HG03175 (cell line): ENCODE results near the gene ARMC10.
"Not testable (repeated sequence)": the region's sequence is repeated elsewhere in the genome, so short reads cannot be mapped to it uniquely, and the experiment has no call there.

ENCODE experiments used
- ATAC-seq: cut with Tn5 transposase; IDR thresholded peaks from one replicate; pipeline ENCODE4 v1.9.1; 2021; ENCODE audit warnings: mild to moderate bottlenecking, moderate library complexity; ENCODE audit not compliant: unreplicated experiment

The ARMC10 gene

GRCh38 chr7:103074519-103075336 lies at the start of gene ARMC10, which contains the start of gene FBXL13:
Gene ARMC10 (plus strand): TSS chr7:103075140. CDS start chr7:103075273, 133 bp downstream.
Gene FBXL13 (minus strand): TSS chr7:103074796.
- ATAC-seq = peak; percentile 91

GRCh38 chr7:103025341-103025740 lies 49.6 kb upstream of the ARMC10 start:
- no peak for ATAC-seq

- no peak for ATAC-seq
Measured at GRCh38 chr7:103031024-103031423, 43.9 kb upstream of the ARMC10 start.

- ATAC-seq = no peak
Measured at GRCh38 chr7:103031781-103032180, 43.2 kb upstream of the ARMC10 start.

DNA sequence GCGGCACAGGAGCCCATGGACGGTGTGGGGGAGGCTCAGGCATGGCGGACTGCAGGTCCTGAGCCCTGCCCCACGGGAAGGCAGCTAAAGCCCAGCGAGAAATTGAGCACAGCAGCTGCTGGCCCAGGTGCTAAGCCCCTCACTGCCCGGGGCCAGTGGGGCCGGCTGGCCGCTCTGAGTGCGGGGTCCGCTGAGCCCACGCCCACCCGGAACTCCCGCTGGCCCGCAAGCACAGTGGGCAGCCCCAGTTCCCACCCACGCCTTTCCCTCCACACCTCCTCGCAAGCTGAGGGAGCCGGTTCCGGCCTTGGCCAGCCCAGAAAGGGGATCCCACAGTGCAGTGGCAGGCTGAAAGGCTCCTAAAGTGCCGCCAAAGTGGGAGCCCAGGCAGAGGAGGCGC lies 40.6 kb upstream of the ARMC10 start:
- ATAC-seq = not testable (repeated sequence)

DNA sequence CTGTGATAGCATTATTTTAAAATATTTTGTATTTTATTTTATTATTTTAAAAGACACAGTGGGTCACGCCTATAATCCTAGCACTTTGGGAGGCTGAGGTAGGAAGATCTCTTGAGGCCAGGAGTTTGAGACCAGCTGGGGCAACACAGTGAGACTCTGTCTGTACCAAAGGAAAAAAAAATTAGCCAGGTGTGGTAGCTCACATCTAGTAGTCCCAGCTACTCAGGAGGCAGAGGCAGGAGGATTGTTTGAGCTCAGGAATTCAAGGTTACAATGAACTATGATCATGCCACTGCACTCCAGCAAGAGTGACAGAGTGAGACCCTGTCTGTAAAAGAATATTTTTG lies 37.5 kb upstream of the ARMC10 start:
- no peak for ATAC-seq

DNA sequence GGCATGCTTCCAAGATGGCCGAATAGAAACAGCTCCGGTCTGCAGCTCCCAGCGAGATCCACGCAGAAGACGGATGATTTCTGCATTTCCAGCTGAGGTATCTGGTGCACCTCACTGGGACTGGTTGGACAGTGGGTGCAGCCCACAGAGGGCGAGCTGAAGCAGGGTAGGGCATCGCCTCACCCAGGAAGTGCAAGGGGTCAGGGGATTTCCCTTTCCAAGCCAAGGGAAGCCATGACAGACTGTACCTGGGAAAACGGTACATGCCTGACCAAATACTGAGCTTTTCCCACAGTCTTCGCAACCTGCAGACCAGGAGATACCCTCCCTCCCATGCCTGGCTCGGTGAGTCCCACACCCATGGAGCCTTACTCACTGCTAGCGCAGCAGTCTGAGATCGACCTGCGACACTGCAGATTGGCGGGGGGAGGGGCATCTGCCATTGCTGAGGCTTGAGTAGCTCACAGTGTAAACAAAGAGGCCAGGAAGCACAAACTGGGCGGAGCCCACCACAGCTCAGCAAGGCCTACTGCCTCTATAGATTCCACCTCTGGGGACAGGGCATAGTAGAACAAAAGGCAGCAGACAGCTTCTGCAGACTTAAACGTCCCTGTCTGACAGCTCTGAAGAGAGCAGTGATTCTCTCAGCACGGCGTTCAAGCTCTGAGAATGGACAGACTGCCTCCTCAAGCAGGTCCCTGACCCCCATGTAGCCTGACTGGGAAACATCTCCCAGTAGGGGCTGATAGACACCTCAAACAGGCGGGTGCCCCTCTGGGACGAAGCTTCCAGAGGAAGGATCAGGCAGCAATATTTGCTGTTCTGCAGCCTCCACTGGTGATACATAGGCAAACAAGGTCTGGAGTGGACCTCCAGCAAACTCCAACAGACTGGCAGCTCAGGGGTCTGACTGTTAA lies 36.9 kb upstream of the ARMC10 start:
- ATAC-seq = not testable (repeated sequence)

GRCh38 chr7:103041815-103042214 lies 33.1 kb upstream of the ARMC10 start:
- ATAC-seq = not testable (repeated sequence)

DNA sequence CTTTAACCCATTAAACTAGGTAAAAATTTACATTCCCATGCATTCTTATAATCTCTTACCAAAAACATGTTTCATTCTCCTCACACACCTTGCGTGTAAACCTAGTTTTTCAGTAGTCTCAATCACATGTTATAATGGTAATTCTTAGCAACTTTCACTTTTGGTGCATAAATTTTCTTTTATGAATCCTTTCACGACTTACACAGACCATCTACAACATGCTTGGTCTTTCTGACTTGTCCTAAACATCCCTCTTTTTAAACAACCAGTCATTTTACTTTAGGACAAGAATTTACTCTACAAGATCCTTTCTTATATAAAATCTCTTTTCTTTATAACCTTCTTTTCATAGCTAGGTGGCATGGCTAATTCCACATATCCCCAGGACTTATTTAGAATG lies 26.1 kb upstream of the ARMC10 start:
- no peak for ATAC-seq

DNA sequence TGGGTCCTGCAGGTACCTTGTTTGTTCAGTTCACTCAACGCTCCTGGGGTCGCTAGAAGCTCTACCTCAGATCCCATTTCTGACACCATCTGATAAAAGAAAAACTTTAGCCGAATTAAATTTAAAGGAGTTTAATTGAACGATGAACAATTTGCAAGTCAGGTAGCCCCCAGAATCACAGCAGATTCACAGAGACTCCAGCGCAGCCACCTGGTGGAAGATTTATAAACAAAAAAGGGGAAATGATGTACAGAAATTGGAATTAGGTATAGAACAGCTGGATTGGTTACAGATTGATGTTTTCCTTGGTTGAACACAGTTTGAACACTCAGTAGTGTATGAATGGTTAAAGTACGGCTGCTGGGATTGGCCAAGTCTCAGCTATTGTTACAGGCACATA lies 23.4 kb upstream of the ARMC10 start:
- ATAC-seq = no peak

GRCh38 chr7:103056006-103056405 lies 18.9 kb upstream of the ARMC10 start:
- ATAC-seq = not testable (repeated sequence)

GRCh38 chr7:103058122-103058521 lies 16.8 kb upstream of the ARMC10 start:
- no peak for ATAC-seq

DNA sequence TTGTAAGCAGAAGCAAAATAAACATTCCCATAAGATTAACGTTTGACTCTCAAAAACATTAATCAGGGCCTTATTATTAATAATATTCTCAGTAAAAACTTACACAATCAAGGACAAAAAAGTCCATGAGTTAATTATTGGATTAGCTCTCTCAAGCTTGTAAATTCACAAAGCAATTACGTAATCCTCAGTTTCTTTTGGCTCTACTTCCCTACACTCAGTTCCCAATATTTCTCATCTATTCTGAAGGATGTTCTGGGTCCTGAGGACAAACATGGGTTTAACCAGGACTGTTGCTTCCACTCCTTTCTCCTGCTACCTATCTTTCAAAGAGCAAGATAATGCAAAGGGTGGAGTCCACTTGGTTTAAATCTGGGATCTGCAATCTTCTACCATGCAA lies 15.5 kb upstream of the ARMC10 start:
- ATAC-seq = no peak

DNA sequence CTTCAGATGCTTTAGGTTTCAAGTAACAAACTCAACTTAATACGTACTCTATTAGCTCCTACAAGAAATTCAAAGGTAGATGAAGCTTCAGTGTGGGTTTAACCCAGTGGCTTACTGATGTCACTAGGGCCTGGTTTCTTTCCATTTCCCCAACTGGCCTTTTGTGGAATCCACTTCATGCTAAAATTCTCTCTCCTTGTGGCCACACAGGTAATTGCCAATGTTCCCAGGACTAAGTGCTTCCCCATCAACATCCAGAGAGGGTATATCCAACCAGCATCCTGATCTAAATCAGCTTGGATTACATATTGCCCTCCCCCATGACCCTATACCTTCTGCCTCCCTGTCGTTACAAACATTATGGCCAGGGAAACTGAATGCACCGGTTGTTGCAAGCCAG lies 11.0 kb upstream of the ARMC10 start:
- ATAC-seq = no peak

GRCh38 chr7:103065667-103066066 lies 9.3 kb upstream of the ARMC10 start:
- ATAC-seq = no peak

DNA sequence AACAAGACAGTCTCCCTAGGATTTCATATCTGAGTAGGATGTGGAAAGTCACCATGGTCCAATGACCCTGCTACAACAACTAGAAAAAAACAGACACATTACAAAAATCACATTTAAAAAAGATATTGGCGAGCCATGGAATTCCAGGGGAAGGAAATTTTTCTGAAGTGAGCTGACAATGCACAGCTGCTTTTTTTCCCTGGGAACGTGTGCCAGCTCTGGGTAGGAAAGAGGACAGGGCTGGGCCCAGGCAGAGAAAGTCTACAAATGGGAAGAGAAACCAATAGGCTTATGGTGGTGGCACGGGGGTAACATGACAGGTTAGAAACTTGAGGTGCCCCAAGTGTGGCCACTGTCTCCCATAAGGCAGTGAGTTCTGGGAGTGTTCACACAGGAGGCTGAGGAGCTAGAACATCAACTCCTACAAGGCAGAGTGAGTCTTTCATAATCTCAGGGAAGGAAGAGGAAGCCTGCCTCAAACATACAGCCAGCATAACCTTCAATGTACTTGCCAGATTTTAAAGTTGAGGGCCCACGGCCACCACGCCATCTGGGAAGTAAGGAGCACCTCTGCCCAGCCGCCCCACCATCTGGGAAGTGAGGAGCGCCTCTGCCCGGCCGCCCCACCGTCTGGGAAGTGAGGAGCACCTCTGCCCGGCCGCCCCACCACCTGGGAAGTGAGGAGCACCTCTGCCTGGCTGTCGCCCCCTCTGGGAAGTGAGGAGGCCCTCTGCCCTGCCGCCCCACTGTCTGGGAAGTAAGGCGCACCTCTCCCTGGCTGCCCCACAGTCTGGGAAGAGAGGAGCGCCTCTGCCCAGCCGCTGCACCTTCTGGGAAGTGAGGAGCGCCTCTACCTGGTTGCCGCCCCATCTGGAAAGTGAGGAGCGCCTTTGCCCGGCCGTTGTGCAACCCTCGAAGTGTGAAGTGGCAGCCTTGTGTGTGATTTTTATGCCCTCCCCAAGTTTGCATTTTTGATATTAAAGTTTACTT lies 6.2 kb upstream of the ARMC10 start:
- ATAC-seq = no peak

- no peak for ATAC-seq
Measured at GRCh38 chr7:103071000-103071399, 3.9 kb upstream of the ARMC10 start.

GRCh38 chr7:103073989-103074518 lies 886 bp upstream of the ARMC10 start:
- ATAC-seq = no peak

- ATAC-seq = peak; percentile 48
Measured at GRCh38 chr7:103075337-103075918, 488 bp downstream of the ARMC10 start.

GRCh38 chr7:103076764-103077163 lies 1.8 kb downstream of the ARMC10 start:
- ATAC-seq = no peak
